DOHH2 (cell line): ENCODE data around the gene TMEM123.

ENCODE experiments used
- H3F3A ChIP-seq: fragments of 200-600 bp; sonication (generic), shearing (Covaris generic); 2 replicates; pipeline ENCODE4 v1.6.0; 2016; ENCODE audit warnings: antibody characterized with exemption, mild to moderate bottlenecking; ENCODE audit not compliant: control insufficient read depth, insufficient read depth
- H3K27ac ChIP-seq: fragments of 200-600 bp; sonication (generic); 2 replicates; pipeline ENCODE4 v1.5.1; 2014; ENCODE audit warnings: low read depth, mild to moderate bottlenecking, low read length, moderate library complexity
- H3K27me3 ChIP-seq: fragments of 200-600 bp; sonication (generic); 2 replicates; pipeline ENCODE4 v1.6.1; 2014; ENCODE audit warnings: mild to moderate bottlenecking, low read length, mixed read lengths; ENCODE audit not compliant: control insufficient read depth
- H3K36me3 ChIP-seq: fragments of 200-600 bp; sonication (generic); 2 replicates; pipeline ENCODE4 v1.6.1; 2014; ENCODE audit warnings: mild to moderate bottlenecking, low read length, moderate library complexity, mixed read lengths; ENCODE audit not compliant: control insufficient read depth
- H3K4me1 ChIP-seq: fragments of 200-600 bp; sonication (generic); 2 replicates; pipeline ENCODE4 v1.6.1; 2014; ENCODE audit warnings: mild to moderate bottlenecking, low read length, mixed read lengths; ENCODE audit not compliant: control insufficient read depth
- H3K4me2 ChIP-seq: fragments of 200-600 bp; sonication (generic); 2 replicates; pipeline ENCODE4 v1.6.0; 2014; ENCODE audit warnings: mild to moderate bottlenecking, low read length, moderate library complexity
- H3K4me3 ChIP-seq: fragments of 200-600 bp; sonication (generic); 2 replicates; pipeline ENCODE4 v1.5.1; 2014; ENCODE audit warnings: mild to moderate bottlenecking, low read length, mixed read lengths
- H3K79me2 ChIP-seq: fragments of 200-600 bp; sonication (generic); 2 replicates; pipeline ENCODE4 v1.6.1; 2014; ENCODE audit warnings: mild to moderate bottlenecking, low read length, mixed read lengths; ENCODE audit not compliant: control insufficient read depth
- H3K9me2 ChIP-seq: fragments of 200-600 bp; sonication (generic); replicated peaks from 2 replicates; pipeline ENCODE4 v1.6.1; 2014; ENCODE audit warnings: mild to moderate bottlenecking, low read length, mixed read lengths; ENCODE audit not compliant: control insufficient read depth
- H3K9me3 ChIP-seq: fragments of 200-600 bp; sonication (generic); 2 replicates; pipeline ENCODE4 v1.6.1; 2014; ENCODE audit warnings: antibody characterized with exemption, low read length, mixed read lengths; ENCODE audit not compliant: control insufficient read depth, insufficient read depth
- H4K20me1 ChIP-seq: fragments of 200-600 bp; sonication (generic); 2 replicates; pipeline ENCODE4 v1.6.0; 2014; ENCODE audit warnings: low read depth, mild to moderate bottlenecking, antibody characterized with exemption, low read length, moderate library complexity; ENCODE audit not compliant: control insufficient read depth, insufficient read depth
- EZH2phosphoT487 ChIP-seq: fragments of 200-600 bp; sonication (generic); IDR thresholded peaks from 2 replicates; pipeline ENCODE4 v1.6.1; 2017; ENCODE audit warnings: borderline replicate concordance, mild to moderate bottlenecking, antibody characterized with exemption, low read length, moderate library complexity, mixed read lengths
- TF ChIP-seq, protein P1 (sequence below): fragments of 200-600 bp; sonication (generic); IDR thresholded peaks from one replicate; pipeline ENCODE4 v1.5.1; 2014; ENCODE audit warnings: antibody characterized with exemption, mild to moderate bottlenecking, low read depth, low read length; ENCODE audit not compliant: poor library complexity, severe bottlenecking

The TMEM123 gene

GRCh38 chr11:102401905-102402304 lies 50.7 kb downstream of the TMEM123 start:
- no peaks in the 10 kb centered on the region for H4K20me1 ChIP-seq
- H3F3A ChIP-seq: peaks cover 10% of the 10 kb centered on the region
- peaks cover 37% of the 10 kb centered on the region for H3K79me2 ChIP-seq
- no peak overlapping the region for H3K4me3 ChIP-seq
- peaks cover 78% of the 10 kb centered on the region for H3K36me3 ChIP-seq
- no peaks in the 10 kb centered on the region for H3K9me3 ChIP-seq
- H3K27ac ChIP-seq: no peak overlapping the region
- no peaks in the 10 kb centered on the region for H3K27me3 ChIP-seq
- no peak overlapping the region for H3K4me2 ChIP-seq
- TF ChIP-seq EZH2phosphoT487: no peak
- TF ChIP-seq, protein P1, sequence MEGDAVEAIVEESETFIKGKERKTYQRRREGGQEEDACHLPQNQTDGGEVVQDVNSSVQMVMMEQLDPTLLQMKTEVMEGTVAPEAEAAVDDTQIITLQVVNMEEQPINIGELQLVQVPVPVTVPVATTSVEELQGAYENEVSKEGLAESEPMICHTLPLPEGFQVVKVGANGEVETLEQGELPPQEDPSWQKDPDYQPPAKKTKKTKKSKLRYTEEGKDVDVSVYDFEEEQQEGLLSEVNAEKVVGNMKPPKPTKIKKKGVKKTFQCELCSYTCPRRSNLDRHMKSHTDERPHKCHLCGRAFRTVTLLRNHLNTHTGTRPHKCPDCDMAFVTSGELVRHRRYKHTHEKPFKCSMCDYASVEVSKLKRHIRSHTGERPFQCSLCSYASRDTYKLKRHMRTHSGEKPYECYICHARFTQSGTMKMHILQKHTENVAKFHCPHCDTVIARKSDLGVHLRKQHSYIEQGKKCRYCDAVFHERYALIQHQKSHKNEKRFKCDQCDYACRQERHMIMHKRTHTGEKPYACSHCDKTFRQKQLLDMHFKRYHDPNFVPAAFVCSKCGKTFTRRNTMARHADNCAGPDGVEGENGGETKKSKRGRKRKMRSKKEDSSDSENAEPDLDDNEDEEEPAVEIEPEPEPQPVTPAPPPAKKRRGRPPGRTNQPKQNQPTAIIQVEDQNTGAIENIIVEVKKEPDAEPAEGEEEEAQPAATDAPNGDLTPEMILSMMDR: no peak
- H3K4me1 ChIP-seq: no peaks in the 10 kb centered on the region
- no peaks in the 10 kb centered on the region for H3K9me2 ChIP-seq

DNA sequence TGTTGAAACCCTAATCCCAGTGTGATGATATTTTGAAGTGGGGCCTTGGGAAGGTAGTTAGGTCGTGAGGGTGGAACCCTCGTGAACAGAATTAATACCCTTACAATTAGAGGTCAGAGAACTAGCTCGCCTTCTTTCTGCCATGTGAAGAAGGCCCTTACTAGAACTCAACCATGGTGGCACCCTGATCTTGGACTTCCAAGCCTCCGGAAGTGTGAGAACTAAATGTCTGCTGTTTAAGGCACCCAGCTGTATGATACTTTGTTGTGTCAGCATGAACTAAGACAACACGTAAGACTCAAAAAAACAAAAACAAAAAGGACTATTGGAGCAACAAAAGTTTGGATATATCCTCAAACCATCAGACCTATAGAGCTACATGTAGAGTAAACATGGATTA lies 52.0 kb downstream of the TMEM123 start:
- Histone ChIP-seq H3K27me3 (no peaks in the 10 kb centered on the region), H3K4me2 (no peak overlapping the region), H3K36me3 (peaks cover 79% of the 10 kb centered on the region), H4K20me1 (no peaks in the 10 kb centered on the region), H3K9me2 (no peaks in the 10 kb centered on the region), H3K79me2 (peaks cover 25% of the 10 kb centered on the region), H3K9me3 (no peaks in the 10 kb centered on the region), H3K4me1 (no peaks in the 10 kb centered on the region), H3K4me3 (no peak overlapping the region), H3K27ac (no peak overlapping the region), H3F3A (peaks cover 10% of the 10 kb centered on the region)
- no peak for TF ChIP-seq EZH2phosphoT487
- TF ChIP-seq, protein P1: no peak

GRCh38 chr11:102399189-102399588 lies 53.4 kb downstream of the TMEM123 start:
- H3K27ac ChIP-seq: no peak overlapping the region

More at GRCh38 chr11:102399189-102399588, 53.4 kb downstream of the TMEM123 start:
- Histone ChIP-seq H3K4me2 (no peak overlapping the region), H3K9me3 (no peaks in the 10 kb centered on the region), H3K9me2 (no peaks in the 10 kb centered on the region), H3K4me3 (no peak overlapping the region), H4K20me1 (no peaks in the 10 kb centered on the region), H3K27me3 (no peaks in the 10 kb centered on the region), H3K36me3 (peaks cover 86% of the 10 kb centered on the region), H3K4me1 (no peaks in the 10 kb centered on the region), H3K79me2 (peaks cover 14% of the 10 kb centered on the region), H3F3A (peaks cover 12% of the 10 kb centered on the region)
- TF ChIP-seq, protein P1: no peak
- no peak for TF ChIP-seq EZH2phosphoT487
